GM18498 (cell line): Measurements from ENCODE around the gene PLAAT5.
"Not testable (repeated sequence)": the region's sequence is repeated elsewhere in the genome, so short reads cannot be mapped to it uniquely, and the experiment has no call there.

Source experiments
- ATAC-seq: cut with Tn5 transposase; IDR thresholded peaks from one replicate; pipeline ENCODE4 v1.9.1; 2021; ENCODE audit warnings: mild to moderate bottlenecking, moderate library complexity; ENCODE audit not compliant: unreplicated experiment

Gene PLAAT5, protein sequence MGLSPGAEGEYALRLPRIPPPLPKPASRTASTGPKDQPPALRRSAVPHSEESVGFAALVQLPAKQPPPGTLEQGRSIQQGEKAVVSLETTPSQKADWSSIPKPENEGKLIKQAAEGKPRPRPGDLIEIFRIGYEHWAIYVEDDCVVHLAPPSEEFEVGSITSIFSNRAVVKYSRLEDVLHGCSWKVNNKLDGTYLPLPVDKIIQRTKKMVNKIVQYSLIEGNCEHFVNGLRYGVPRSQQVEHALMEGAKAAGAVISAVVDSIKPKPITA

DNA sequence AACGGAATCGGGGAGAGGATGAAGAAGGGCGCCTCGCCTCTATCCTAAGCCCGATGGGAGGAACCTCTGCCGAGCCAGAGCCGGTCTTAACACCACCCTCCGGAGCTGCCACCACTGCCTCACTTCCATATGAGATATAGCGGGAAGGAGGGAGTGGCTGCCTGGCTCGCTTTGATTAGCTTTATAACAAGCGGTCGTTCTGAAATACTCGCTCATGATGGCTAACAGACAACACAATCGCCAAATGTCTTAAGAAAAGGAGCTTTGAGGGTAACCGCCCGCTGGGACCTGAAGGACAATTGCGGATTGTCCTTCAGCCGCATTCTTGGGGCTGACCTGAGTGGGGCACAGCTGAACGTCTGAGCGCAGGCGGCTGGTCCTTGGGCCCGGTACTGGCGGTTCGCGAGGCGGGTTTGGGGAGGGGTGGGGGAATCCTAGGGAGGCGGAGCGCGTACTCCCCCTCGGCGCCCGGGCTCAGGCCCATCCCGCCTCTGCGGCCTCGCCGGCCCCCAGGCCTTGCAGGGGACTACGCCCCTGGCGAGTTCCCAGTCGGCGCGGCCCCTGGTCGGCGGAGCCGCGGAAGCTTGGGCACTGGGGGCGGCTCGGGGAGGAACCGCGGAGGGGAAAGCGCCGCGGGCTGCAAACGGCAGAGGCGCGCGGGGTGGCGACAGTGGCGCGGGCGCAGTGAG lies at the start of gene PLAAT5:
TSS of gene PLAAT5 (minus strand) at position 617 of the 689 bp plus-strand sequence. CDS start at position 484, 133 bp downstream.
- no peak for ATAC-seq

DNA sequence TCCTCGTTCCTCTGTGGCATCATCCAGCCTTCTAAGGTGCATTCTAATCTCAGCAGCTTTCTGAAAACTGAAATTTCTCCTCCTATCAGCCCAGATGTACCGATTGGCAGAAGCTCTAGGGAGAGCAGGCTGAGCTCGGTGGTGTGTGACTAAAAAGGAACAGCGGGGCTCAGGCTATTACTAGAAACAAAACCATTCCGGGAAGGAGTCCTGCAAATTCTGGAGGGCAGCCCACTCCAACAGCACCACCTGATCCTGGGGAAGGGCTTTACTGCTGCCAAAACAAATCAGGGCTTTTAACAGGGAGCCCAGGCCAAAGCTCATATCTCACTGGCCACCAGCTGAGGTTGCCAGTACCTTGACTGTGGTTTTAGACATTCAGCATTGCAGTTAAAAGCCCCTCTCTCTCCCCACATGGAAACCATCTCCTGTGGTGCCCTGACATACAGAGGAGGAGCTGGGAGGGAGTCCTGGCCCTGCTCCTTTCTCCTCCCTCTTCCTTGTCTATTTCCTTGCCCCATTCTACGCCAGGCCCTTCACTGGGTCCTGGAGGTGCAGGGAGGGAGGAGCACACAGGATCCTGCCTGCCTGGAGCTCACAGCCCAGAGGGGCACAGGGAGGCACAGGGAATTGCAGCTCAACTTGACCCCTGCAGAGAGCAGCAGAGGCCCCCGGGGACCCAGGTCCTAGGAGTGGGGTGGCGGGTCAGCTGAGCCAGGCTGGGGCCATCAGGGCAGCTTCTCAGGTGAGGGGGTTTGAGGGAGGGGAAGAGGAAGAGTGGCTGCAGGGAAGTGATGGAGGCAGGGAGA lies 46.5 kb upstream of the PLAAT5 start:
- no peak for ATAC-seq

DNA sequence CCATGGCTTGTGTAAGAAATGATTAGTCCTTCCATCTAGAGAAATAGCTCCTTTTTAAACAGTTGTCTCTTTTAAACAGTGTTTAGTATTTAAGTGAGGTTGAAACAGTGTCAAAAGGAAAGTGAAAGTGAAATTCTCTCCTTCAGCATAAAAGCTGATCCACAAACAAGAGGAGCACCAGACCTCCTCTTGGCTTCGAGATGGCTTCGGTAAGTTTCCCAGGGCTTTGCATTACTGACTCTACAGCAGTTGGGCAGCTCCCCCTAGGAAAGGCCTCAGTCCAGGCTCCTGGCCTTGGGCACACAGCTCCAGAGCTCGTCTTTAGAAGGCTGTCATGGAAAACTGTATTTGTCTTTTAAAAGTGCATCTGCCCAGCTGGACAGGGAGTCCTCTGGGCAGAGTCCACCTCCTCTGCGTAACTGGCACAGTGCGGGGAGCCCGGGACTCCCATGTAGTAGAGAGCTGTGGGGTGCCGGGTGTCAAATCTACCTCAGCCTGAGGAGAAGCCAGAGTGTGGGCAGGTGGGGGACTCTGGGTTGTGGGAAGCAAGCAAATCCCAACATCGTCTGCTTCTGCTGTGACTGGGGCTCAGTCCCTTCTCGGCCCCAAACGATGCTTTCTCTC lies 45.8 kb upstream of the PLAAT5 start, which contains the start of gene PLAAT4:
TSS of gene PLAAT4 (plus strand) at position 140 of the 624 bp plus-strand sequence. CDS start at position 201, 61 bp downstream.
- ATAC-seq: no peak

GRCh38 chr11:63535734-63536133 lies 44.8 kb upstream of the PLAAT5 start:
- ATAC-seq: no peak

DNA sequence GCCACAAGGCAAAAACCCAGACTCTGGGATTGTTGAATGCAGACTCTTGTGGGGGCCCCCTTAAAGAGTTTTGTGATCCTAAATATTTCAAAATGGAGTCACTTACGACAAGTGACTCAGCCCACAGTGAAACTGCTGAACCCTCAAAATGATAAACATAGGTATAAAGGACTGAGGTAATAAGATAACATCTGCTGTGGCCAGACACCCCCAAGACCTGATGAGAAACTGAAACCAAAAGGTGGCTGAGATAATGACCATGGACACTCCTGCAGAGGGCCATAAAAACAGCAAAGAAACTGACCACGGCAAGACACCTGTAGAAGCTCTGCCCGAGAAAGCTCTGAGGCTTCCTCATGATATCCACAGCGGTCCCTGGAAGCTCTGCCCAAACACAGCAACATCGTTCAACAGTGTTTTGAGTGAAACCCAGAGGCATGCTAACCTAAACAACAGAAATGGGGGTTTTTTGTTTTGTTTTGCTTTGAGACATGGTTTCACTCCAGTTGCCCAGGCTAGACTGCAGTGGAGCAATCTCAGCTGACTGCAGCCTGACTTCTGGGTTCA lies 44.0 kb upstream of the PLAAT5 start:
- ATAC-seq: peak; percentile 53

- no peak for ATAC-seq
Measured at GRCh38 chr11:63534076-63534475, 43.1 kb upstream of the PLAAT5 start.

DNA sequence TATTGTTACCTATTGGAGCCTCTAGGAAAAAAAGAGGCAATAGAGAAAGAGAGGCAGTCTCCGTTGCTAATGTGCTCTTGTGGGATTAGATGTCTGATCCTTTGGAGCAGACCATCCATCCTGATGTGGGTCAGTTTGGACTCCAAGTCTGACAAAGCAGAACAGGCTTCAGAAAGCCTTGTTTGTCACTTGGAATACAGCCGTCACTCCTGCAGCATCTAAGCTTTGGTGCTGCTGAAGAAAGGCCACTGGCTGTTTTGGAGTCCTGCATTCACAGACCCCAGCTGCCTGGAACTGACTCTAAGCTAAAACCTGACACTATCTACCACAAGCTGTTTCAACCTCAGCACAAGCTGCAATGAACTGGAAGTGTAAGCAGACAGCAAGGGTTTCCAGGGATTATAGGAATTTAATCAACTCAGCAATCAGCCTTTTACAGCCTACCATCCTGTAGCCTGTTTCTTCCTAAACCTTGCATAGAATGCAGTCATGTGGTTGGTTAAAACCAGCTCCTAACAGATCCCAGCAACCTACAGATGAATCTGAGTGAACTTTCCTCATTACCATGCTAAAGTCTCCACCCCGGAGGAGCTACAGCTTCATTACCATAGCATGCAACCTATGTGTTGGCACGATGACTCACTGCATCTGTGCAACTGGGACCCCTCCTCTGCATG lies 42.0 kb upstream of the PLAAT5 start:
- ATAC-seq: no peak

DNA sequence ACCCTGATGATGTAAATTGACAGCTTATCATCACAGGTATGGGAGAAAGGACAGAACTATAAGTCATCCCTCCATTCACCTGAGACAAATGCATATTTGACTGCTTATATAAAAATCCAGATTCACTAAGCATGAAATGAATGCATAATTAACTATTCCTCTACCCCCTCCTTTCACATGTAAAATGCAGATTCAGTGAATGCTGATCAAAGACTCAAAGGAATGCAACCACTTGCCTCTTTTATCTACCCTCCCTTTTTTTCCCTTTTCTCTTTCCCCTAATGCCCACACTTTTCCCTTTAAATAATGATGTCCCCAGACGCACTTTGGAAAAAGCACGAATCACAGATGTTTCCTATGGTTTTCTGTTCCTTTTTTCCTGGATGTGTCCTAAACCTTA lies 41.1 kb upstream of the PLAAT5 start:
- ATAC-seq: no peak

DNA sequence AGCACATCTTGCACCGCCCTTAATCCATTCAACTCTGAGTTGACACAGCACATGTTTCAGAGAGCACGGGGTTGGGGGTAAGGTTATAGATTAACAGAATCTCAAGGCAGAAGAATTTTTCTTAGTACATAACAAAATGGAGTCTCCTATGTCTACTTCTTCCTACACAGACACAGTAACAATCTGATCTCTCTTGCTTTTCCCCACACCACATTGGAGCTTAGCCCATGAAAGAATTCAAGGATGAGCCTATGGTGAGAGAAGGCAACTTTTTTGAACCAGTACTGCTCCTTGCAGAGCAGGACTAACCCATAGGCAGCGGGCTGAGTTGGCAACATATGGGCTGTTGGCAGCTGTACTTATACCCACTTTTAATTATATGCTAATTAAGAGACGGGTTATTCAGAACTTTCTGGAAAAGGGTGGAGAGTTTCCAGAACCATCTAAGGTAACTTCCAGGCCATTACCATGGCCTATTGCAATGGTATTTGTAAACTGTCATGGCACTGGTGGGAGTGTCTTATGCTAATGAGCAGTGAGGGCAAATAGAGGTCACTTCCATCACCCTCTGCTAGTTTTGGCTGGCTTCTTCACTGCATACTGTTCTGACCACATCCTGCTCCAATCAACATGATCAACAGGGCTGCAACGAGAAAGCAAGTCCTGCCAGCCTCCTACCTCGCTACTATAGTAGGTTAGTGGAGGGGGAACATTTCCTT lies 40.3 kb upstream of the PLAAT5 start:
- peak; percentile 76 for ATAC-seq

DNA sequence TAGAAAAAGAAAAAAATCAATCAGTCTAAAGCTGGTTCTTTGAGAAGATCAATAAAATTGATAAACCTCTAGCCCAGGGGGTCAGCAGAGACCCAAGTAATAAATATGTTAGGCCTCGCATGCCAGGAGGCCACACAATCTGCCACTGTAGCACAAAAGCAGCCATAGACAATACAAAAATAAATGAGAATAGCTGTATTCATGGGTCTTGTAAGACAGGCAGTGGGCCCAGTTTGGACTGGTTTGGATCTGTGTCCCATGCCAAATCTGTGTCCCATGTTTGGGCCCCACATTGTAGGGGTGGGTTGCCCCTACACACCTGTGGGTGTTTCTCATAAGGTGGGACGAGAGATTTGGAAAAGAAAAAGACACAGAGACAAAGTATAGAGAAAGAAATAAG lies 39.1 kb upstream of the PLAAT5 start:
- no peak for ATAC-seq

- not testable (repeated sequence) for ATAC-seq
Measured at GRCh38 chr11:63529373-63529772, 38.4 kb upstream of the PLAAT5 start.

DNA sequence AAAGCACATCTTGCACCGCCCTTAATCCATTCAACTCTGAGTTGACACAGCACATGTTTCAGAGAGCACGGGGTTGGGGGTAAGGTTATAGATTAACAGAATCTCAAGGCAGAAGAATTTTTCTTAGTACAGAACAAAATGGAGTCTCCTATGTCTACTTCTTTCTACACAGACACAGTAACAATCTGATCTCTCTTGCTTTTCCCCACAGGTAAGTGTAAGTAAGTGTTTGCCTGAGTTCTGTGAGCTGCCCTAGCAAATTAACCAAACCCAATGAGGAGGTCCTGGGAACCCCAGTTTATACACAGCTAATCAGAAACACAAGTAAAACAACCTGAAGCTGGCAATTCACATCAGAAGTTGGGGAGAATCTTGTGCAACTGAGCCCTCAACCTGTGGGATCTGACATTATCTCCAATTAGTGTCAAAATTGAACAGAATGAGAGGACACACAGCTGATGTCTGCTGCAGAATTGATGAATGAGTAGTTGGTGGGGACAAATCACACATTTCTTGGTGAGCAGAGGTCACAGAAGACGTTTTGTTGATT lies 37.8 kb upstream of the PLAAT5 start:
- not testable (repeated sequence) for ATAC-seq

DNA sequence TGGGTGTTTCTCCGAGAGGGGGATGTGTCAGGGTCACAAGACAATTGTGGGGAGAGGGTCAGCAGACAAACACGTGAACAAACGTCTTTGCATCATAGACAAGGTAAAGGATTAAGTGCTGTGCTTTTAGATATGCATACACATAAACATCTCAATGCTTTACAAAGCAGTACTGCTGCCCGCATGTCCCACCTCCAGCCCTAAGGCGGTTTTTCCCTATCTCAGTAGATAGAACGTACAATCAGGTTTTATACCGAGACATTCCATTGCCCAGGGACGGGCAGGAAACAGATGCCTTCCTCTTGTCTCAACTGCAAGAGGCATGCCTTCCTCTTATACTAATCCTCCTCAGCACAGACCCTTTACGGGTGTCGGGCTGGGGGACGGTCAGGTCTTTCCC lies 37.2 kb upstream of the PLAAT5 start:
- not testable (repeated sequence) for ATAC-seq

- ATAC-seq: no peak
Measured at GRCh38 chr11:63527667-63528066, 36.7 kb upstream of the PLAAT5 start.

DNA sequence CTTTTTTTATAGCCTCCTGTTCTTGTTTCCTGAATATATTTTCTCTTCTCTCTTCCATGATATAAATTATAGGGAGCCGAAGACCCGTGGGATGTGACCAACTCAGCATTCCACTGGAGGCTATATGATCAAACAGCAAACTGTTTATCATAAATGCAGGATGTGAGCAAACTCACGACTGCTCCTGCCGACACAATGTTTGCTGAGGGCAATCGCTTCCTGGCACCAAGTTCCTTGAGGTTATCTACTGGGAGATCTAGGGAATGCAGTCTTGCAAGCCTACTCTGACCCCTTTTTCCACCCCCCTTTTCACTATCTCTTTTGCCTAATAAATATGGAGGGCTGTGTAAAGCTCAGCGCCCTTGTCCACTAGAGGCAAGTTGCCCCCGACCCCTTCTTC lies 32.2 kb upstream of the PLAAT5 start:
- no peak for ATAC-seq

DNA sequence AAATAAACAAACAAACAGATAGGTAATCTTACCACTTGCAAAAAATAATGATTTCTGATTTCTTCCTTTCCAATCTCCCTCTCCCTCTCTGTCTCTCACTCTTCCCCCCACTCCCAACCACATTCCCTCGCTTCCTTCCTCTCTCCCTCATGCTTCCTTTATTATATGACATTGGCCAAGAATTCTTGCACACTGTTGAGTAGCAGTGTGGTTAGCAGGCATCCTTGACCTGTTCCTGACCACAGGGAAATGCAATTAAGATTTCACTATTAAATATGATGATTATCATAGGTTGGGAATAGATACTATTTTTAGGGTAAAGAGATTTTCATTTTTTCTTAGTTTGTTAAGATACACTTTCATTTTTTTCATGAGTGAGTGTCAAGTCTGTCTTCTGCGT lies 30.9 kb upstream of the PLAAT5 start:
- no peak for ATAC-seq

DNA sequence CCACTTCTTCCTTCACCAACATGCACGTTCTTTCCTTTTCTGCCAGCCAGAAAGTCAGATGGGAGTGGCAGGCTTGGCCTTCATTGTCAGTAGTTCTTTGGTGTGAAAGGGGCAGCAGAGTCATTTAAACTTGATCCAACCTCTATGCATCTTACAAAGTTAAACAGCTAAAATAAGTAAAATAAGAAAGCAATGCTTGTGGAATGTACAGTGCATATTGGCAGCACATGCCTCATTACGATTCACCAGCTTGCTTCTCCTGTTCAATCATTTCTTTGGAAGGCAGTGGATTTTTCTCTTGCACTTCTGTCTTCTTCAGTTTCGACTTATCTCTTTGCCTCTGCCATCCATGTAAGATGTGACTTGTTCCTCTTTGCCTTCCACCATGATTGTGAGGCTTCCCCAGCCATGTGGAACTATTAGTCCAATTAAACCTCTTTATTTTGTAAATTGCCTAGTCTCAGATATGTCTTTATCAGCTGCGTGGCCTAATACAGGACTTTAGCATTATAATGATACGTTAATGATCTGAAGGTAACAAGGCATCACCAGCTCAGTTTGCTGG lies 29.7 kb upstream of the PLAAT5 start:
- ATAC-seq: no peak

GRCh38 chr11:63518548-63518947 lies 27.6 kb upstream of the PLAAT5 start:
- no peak for ATAC-seq

DNA sequence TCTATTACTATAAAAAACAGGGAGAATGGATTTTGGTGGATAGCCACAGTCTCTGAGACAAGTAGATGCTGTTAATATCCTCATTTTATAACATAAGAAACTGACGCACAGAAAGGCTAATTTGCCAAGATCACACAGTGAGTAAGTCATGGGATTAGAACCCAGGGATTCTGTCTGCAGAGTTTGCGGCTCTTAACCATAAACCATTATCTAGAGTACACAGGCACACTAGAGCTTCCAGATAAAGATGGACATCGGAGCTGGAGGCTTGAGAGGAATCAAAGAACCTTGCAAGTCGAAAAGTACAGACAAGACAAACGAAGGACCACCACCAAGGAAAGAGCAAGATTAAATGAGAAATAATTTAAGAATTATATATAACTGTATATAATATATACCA lies 26.2 kb upstream of the PLAAT5 start:
- no peak for ATAC-seq
